ENCODE measurements around the gene ACP6. TPM values are rescaled to one million over a fixed set of nuclear protein-coding genes. Genes with fewer than 3 reads are reported as not detected.

The ACP6 gene
- total RNA-seq, 1 experiment from 2014 or later: 31.5 TPM

GRCh38 chr1:147599362-147600118, 70.8 kb downstream of the ACP6 start (continued):
- TF ChIP-seq CTCF (IDR thresholded peaks at IDR 0.05): no peak
- TF ChIP-seq ELF4 (CRISPR knock-in tag; IDR thresholded peaks at IDR 0.05; ENCODE audit: low read depth): no peak
- TF ChIP-seq E2F1 (CRISPR knock-in tag; IDR thresholded peaks at IDR 0.05): 0 out of 2 replicates have a peak, but pooled peaks have one; percentile 12
- TF ChIP-seq ZNF512 (CRISPR knock-in tag; IDR thresholded peaks at IDR 0.05; ENCODE audit: borderline replicate concordance): no peak
- no peak for TF ChIP-seq AR (CRISPR knock-in tag; IDR thresholded peaks at IDR 0.05)
- TF ChIP-seq ATF6 (CRISPR knock-in tag; IDR thresholded peaks at IDR 0.05): no peak
- TF ChIP-seq MXD4 (CRISPR knock-in tag; IDR thresholded peaks at IDR 0.05; ENCODE audit: borderline replicate concordance): no peak
- TF ChIP-seq GABPB1 (CRISPR knock-in tag; IDR thresholded peaks at IDR 0.05): no peak
- TF ChIP-seq USF1 (CRISPR knock-in tag; IDR thresholded peaks at IDR 0.05): no peak
- no peak for TF ChIP-seq ZNF138 (CRISPR knock-in tag; conservative IDR thresholded peaks at IDR 0.05)
- no peak; the same call in 1 of the 2 replicates for TF ChIP-seq ESRRA (CRISPR knock-in tag; IDR thresholded peaks at IDR 0.05; ENCODE audit: borderline replicate concordance)
- no peak for TF ChIP-seq CREM (CRISPR knock-in tag; IDR thresholded peaks at IDR 0.05)
- TF ChIP-seq FOXK1 (CRISPR knock-in tag; IDR thresholded peaks at IDR 0.05): no peak; the same call in 1 of the 2 replicates
- no peak for TF ChIP-seq ATF1 (CRISPR knock-in tag; IDR thresholded peaks at IDR 0.05)
- TF ChIP-seq PREB (CRISPR knock-in tag; IDR thresholded peaks at IDR 0.05; ENCODE audit: borderline replicate concordance): no peak
- TF ChIP-seq ZNF532 (CRISPR knock-in tag; IDR thresholded peaks at IDR 0.05; ENCODE audit: borderline replicate concordance): no peak
- no peak for TF ChIP-seq ZNF671 (CRISPR knock-in tag; IDR thresholded peaks at IDR 0.05)
- no peak for TF ChIP-seq ZNF263 (CRISPR knock-in tag; IDR thresholded peaks at IDR 0.05; ENCODE audit: low read depth)
- TF ChIP-seq JAZF1 (CRISPR knock-in tag; IDR thresholded peaks at IDR 0.05): no peak
- TF ChIP-seq KAT7 (CRISPR knock-in tag; IDR thresholded peaks at IDR 0.05; ENCODE audit: borderline replicate concordance): 0 out of 2 replicates have a peak, but pooled peaks have one; percentile 23
- TF ChIP-seq NFYB (CRISPR knock-in tag; conservative IDR thresholded peaks at IDR 0.05; ENCODE audit: low read depth): no peak

Data from WTC11 (cell line).